ENCODE data around the gene UBXN10. TPM values are rescaled to one million over a fixed set of nuclear protein-coding genes. Genes with fewer than 3 reads are reported as not detected.

Gene UBXN10, protein sequence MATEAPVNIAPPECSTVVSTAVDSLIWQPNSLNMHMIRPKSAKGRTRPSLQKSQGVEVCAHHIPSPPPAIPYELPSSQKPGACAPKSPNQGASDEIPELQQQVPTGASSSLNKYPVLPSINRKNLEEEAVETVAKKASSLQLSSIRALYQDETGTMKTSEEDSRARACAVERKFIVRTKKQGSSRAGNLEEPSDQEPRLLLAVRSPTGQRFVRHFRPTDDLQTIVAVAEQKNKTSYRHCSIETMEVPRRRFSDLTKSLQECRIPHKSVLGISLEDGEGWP
- total RNA-seq, result 0.07 TPM in 1 of 2 replicates, not detected in the other

GRCh38 chr1:20185834-20186782 lies at the start of gene UBXN10, which contains the start of gene PLA2G2C:
Gene UBXN10, plus strand, starts transcription at chr1:20186096. Its CDS starts 4,466 bp downstream, at chr1:20190562.
Gene PLA2G2C, minus strand, starts transcription at chr1:20186518. Its CDS starts 9,155 bp downstream, at chr1:20177363.

DNA sequence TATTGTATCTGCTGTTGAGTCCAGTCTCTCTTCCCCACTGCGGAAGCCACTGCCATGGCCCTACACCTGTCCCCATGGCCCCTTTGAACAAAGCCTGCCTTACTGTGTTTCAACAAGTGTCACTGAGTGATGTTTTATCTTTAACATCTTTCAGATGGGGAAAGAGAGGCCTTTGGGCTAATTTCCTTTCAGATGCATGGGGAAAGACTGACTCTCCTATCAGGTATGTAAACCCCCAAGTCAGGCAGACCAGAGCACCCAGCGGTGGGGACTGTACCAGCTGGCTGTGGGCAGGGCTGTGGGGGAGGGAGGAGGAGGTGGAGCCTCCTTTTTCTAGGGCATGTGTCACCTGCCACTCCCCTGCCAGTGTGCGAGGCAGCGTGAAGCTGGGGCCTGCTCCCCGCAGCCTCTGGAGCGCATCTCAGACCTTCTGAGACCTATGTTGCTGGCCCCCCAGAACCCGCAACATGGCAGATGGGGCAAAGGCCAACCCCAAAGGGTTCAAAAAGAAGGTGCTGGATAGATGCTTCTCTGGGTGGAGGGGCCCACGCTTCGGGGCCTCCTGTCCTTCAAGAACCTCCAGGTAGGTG lies 46.8 kb upstream of the UBXN10 start, which contains the start of gene PLA2G2F:
Gene PLA2G2F, plus strand, starts transcription at position 363 of the 590 bp plus-strand sequence. Its CDS starts 105 bp downstream, at position 468.

Other genes starting within 250 kb of the UBXN10 start
- gene PLA2G2A, start 206.5 kb upstream of the UBXN10 start, total RNA-seq, result not detected in 2 replicates
- 0.36 TPM in 1 of 2 replicates, not detected in the other for gene PLA2G5, start 115.9 kb upstream of the UBXN10 start, total RNA-seq
- gene PLA2G2D, start 66.6 kb upstream of the UBXN10 start, total RNA-seq, result not detected in 2 replicates
- gene PLA2G2F, start 46.8 kb upstream of the UBXN10 start, total RNA-seq, result not detected in 2 replicates
- not detected in 2 replicates for gene PLA2G2C, start 422 bp downstream of the UBXN10 start, total RNA-seq
- not detected in 2 replicates for gene VWA5B1, start 104.8 kb downstream of the UBXN10 start, total RNA-seq